BLaER1 (cell line): ENCODE measurements around the gene PDE4B.
"Not testable (repeated sequence)": the region's sequence is repeated elsewhere in the genome, so short reads cannot be mapped to it uniquely, and the experiment has no call there.

Experiments
- H3K27ac ChIP-seq: shearing (Covaris generic); formaldehyde crosslinking; 2 replicates; pipeline ENCODE4 v1.8.1; 2022
- H3K27me3 ChIP-seq: shearing (Covaris generic); formaldehyde crosslinking; 2 replicates; pipeline ENCODE4 v1.8.1; 2022
- H3K36me3 ChIP-seq: shearing (Covaris generic); formaldehyde crosslinking; 2 replicates; pipeline ENCODE4 v1.8.1; 2022
- H3K4me1 ChIP-seq: shearing (Covaris generic); formaldehyde crosslinking; 2 replicates; pipeline ENCODE4 v1.8.1; 2022
- H3K4me2 ChIP-seq: shearing (Covaris generic); formaldehyde crosslinking; 2 replicates; pipeline ENCODE4 v1.8.1; 2022
- H3K4me3 ChIP-seq: shearing (Covaris generic); formaldehyde crosslinking; 2 replicates; pipeline ENCODE4 v1.8.1; 2022
- H3K9ac ChIP-seq: shearing (Covaris generic); formaldehyde crosslinking; 2 replicates; pipeline ENCODE4 v1.8.1; 2022
- H3K9me3 ChIP-seq: shearing (Covaris generic); formaldehyde crosslinking; 2 replicates; pipeline ENCODE4 v1.8.1; 2022
- H4K20me1 ChIP-seq: shearing (Covaris generic); formaldehyde crosslinking; 2 replicates; pipeline ENCODE4 v1.8.1; 2022
- Cebpa-rat ChIP-seq: shearing (Covaris generic); IDR thresholded peaks from 2 replicates; pipeline ENCODE4 v1.8.1; 2022

The PDE4B gene

GRCh38 chr1:65872301-65872700 is 79.6 kb downstream of the PDE4B start:
- H4K20me1 ChIP-seq: no peaks in the 10 kb centered on the region
- H3K9me3 ChIP-seq: peaks cover 6% of the 10 kb centered on the region
- no peaks in the 10 kb centered on the region for H3K27me3 ChIP-seq
- no peak overlapping the region for H3K4me3 ChIP-seq
- no peaks in the 10 kb centered on the region for H3K36me3 ChIP-seq
- no peak overlapping the region for H3K9ac ChIP-seq
- H3K4me1 ChIP-seq: no peaks in the 10 kb centered on the region
- no peak overlapping the region for H3K27ac ChIP-seq
- no peak for TF ChIP-seq Cebpa-rat
- H3K4me2 ChIP-seq: no peak overlapping the region

DNA sequence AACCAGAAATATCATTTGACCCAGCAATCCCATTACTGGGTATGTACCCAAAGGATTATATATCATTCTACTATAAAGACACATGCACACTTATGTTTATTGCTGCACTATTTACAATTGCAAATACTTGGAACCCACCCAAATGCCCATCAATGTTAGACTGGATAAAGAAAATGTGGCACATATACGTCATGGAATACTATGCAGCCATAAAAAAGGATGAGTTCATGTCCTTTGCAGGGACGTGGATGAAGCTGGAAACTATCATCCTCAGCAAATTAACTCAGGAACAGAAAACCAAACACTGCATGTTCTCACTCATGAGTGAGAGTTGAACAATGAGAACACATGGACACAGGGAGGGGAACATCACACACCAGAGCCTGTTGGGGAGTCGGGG is 85.6 kb downstream of the PDE4B start:
- not testable (repeated sequence) for H4K20me1 ChIP-seq, H3K9me3 ChIP-seq, H3K27ac ChIP-seq, H3K4me3 ChIP-seq, H3K4me2 ChIP-seq, H3K36me3 ChIP-seq, H3K27me3 ChIP-seq, H3K4me1 ChIP-seq, H3K9ac ChIP-seq

GRCh38 chr1:65880611-65881010 is 87.9 kb downstream of the PDE4B start:
- Histone ChIP-seq H3K9ac (no peak overlapping the region), H3K27me3 (no peaks in the 10 kb centered on the region), H3K4me2 (no peak overlapping the region), H3K27ac (no peak overlapping the region), H3K9me3 (peaks cover 6% of the 10 kb centered on the region), H3K4me3 (no peak overlapping the region), H4K20me1 (no peaks in the 10 kb centered on the region), H3K36me3 (no peaks in the 10 kb centered on the region), H3K4me1 (no peaks in the 10 kb centered on the region)
- TF ChIP-seq Cebpa-rat: no peak

DNA sequence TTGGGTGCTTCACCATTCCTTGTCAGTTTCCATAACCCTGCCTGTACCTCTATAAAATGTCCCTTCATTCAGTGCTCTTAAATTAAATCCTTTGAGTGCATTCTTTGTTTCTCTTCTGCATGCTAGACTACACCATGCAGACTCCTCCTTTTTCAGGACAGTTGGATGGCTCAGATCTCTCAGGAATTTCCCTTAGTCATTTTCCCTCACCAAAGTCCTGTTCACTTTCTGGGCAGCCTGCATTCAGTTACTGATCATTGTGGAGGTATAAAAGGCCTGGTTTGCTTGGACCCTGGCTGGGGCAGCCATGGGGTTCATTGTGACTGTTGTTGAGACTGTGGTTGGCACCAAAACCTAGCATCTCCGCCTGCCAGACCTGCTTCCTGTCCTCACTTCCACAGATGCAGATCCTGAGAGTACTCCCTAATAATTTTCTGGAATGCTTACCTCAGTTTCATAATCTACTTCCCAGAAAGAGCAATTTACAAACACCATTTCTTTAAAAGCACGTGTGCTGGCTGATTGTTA is 88.4 kb downstream of the PDE4B start:
- H3K4me3 ChIP-seq: no peak overlapping the region
- no peaks in the 10 kb centered on the region for H3K36me3 ChIP-seq
- no peak overlapping the region for H3K4me2 ChIP-seq
- H3K27me3 ChIP-seq: no peaks in the 10 kb centered on the region
- no peak overlapping the region for H3K9ac ChIP-seq
- TF ChIP-seq Cebpa-rat: no peak
- no peaks in the 10 kb centered on the region for H3K4me1 ChIP-seq
- H3K9me3 ChIP-seq: peaks cover 6% of the 10 kb centered on the region
- H3K27ac ChIP-seq: no peak overlapping the region
- no peaks in the 10 kb centered on the region for H4K20me1 ChIP-seq

- Histone ChIP-seq H3K4me2 (no peak overlapping the region), H3K9me3 (peaks cover 2% of the 10 kb centered on the region), H3K36me3 (no peaks in the 10 kb centered on the region), H3K27me3 (no peaks in the 10 kb centered on the region), H3K4me3 (no peak overlapping the region), H3K4me1 (no peaks in the 10 kb centered on the region), H4K20me1 (no peaks in the 10 kb centered on the region), H3K27ac (no peak overlapping the region), H3K9ac (no peak overlapping the region)
- TF ChIP-seq Cebpa-rat: no peak
Measured at GRCh38 chr1:65882076-65882475, 89.4 kb downstream of the PDE4B start.

DNA sequence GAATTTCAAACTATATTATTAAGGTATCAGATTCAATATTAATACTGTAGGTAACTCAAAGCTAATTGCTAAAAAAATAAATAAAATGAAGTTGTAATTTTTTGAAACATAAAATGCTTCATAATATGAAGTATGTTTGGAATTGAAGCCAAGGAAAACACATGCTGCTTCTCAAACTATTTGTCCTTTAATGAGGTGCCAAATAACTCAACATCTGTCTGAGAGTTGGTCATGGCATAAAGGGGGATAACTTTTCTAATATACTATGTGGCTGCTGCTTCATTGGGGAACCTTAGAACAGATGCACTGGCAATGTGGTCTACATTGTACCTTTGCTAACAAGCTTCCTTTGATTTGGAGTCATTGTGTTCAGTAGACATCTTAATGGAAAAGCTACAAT is 96.7 kb downstream of the PDE4B start:
- TF ChIP-seq Cebpa-rat: no peak
- no peaks in the 10 kb centered on the region for H4K20me1 ChIP-seq
- H3K4me1 ChIP-seq: no peaks in the 10 kb centered on the region
- no peaks in the 10 kb centered on the region for H3K27me3 ChIP-seq
- H3K4me3 ChIP-seq: no peak overlapping the region
- H3K27ac ChIP-seq: no peak overlapping the region
- H3K36me3 ChIP-seq: no peaks in the 10 kb centered on the region
- no peak overlapping the region for H3K9ac ChIP-seq
- H3K9me3 ChIP-seq: no peaks in the 10 kb centered on the region
- no peak overlapping the region for H3K4me2 ChIP-seq

GRCh38 chr1:65890201-65890843 is 97.6 kb downstream of the PDE4B start:
- H3K36me3 ChIP-seq: no peaks in the 10 kb centered on the region
- no peak overlapping the region for H3K9ac ChIP-seq
- no peak overlapping the region for H3K4me2 ChIP-seq
- H3K9me3 ChIP-seq: no peaks in the 10 kb centered on the region
- H3K27ac ChIP-seq: no peak overlapping the region
- no peak overlapping the region for H3K4me3 ChIP-seq
- TF ChIP-seq Cebpa-rat: no peak
- H4K20me1 ChIP-seq: no peaks in the 10 kb centered on the region
- H3K4me1 ChIP-seq: no peaks in the 10 kb centered on the region
- H3K27me3 ChIP-seq: no peaks in the 10 kb centered on the region

DNA sequence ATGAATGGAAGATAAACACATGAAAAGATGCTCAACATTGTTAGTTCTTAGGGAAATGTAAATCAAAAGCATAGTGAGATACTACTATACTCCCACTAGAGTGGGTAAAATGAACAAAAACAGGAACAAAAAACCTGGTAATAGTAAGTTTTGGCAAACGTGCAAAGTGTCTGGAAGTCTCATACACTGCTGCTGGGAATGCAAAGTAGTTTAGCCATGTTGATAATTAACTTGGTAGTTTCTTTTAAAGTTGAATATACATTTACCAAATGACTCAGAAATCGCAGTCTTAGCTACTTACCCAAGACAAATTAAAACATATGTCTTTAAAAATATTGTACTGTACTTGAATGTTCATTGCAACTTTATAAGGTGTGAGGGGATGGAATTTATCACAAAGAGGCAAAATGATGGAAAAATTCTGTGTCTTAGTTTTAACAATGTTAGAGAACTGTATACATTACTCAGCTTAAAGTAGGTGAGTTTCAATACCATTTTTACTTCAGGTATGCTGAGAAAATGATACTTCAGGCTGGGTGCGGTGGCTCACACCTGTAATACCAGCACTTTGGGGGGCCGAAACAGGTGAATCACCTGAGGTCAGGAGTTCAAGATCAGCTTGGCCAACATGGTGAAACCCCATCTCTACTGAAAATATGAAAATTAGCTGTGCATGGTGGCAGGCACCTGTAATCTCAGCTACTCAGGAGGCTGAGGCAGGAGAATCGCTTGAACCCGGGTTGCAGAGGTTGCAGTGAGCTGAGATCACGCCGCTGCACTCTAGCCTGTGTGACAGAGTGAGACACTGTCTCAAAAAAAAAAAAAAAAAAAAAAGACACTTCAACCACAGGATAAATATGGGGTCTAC is 102.3 kb downstream of the PDE4B start:
- Histone ChIP-seq H4K20me1 (no peaks in the 10 kb centered on the region), H3K27ac (no peak overlapping the region), H3K9me3 (no peaks in the 10 kb centered on the region), H3K9ac (no peak overlapping the region), H3K27me3 (no peaks in the 10 kb centered on the region), H3K4me3 (no peak overlapping the region), H3K36me3 (no peaks in the 10 kb centered on the region), H3K4me2 (no peak overlapping the region), H3K4me1 (no peaks in the 10 kb centered on the region)
- no peak for TF ChIP-seq Cebpa-rat

DNA sequence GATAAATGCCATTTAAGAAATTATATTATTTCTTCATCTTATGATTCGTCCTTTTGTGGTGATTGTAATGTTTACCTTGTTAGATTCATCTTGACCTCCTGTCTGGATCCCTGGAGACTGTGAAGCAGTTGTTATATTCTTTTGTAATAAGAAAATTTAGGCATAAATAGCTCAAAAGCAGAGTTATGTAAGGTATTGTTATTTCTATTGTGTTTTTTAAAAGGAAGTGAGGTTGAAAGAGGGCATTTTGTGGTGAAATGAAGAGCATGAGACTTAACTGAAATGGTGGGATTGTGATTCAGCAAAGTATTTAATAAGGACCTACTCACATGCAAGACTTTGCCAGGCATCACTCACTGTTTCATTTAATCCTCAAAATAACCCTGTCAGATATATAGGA is 104.0 kb downstream of the PDE4B start:
- no peaks in the 10 kb centered on the region for H3K27me3 ChIP-seq
- H3K4me2 ChIP-seq: no peak overlapping the region
- H3K4me3 ChIP-seq: no peak overlapping the region
- H3K36me3 ChIP-seq: no peaks in the 10 kb centered on the region
- H3K4me1 ChIP-seq: no peaks in the 10 kb centered on the region
- no peak overlapping the region for H3K27ac ChIP-seq
- H3K9ac ChIP-seq: no peak overlapping the region
- no peaks in the 10 kb centered on the region for H4K20me1 ChIP-seq
- no peak for TF ChIP-seq Cebpa-rat
- H3K9me3 ChIP-seq: no peaks in the 10 kb centered on the region

- Histone ChIP-seq H4K20me1 (no peaks in the 10 kb centered on the region), H3K4me3 (no peak overlapping the region), H3K36me3 (no peaks in the 10 kb centered on the region), H3K27ac (no peak overlapping the region), H3K4me2 (no peak overlapping the region), H3K4me1 (no peaks in the 10 kb centered on the region), H3K9me3 (no peaks in the 10 kb centered on the region), H3K9ac (no peak overlapping the region), H3K27me3 (no peaks in the 10 kb centered on the region)
- TF ChIP-seq Cebpa-rat: no peak
Measured at GRCh38 chr1:65897485-65897884, 104.8 kb downstream of the PDE4B start.
